ENCODE data around the gene IQCK. TPM values are rescaled to one million over a fixed set of nuclear protein-coding genes. Genes with fewer than 3 reads are reported as not detected.

The IQCK gene
- polyA plus RNA-seq, 3 donors = 0.52 to 1.2 (median 0.58) TPM

- H3K9ac ChIP-seq (ENCODE audit: insufficient read depth, low read length, poor library complexity, severe bottlenecking) = no peak overlapping the region
- TF ChIP-seq, protein P1, sequence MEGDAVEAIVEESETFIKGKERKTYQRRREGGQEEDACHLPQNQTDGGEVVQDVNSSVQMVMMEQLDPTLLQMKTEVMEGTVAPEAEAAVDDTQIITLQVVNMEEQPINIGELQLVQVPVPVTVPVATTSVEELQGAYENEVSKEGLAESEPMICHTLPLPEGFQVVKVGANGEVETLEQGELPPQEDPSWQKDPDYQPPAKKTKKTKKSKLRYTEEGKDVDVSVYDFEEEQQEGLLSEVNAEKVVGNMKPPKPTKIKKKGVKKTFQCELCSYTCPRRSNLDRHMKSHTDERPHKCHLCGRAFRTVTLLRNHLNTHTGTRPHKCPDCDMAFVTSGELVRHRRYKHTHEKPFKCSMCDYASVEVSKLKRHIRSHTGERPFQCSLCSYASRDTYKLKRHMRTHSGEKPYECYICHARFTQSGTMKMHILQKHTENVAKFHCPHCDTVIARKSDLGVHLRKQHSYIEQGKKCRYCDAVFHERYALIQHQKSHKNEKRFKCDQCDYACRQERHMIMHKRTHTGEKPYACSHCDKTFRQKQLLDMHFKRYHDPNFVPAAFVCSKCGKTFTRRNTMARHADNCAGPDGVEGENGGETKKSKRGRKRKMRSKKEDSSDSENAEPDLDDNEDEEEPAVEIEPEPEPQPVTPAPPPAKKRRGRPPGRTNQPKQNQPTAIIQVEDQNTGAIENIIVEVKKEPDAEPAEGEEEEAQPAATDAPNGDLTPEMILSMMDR (IDR thresholded peaks at IDR 0.05) = no peak
- no peaks in the 10 kb centered on the region for H4K20me1 ChIP-seq (ENCODE audit: insufficient read depth, low read length)
- H3K36me3 ChIP-seq (replicated peaks in 1 of 2; ENCODE audit: control insufficient read depth in 1 of 2, insufficient read depth in 2 of 2, low read length in 2 of 2) = no peaks in the 10 kb centered on the region
- no peak for DNase-seq
- Mint-ChIP-seq H3K36me3 (no peaks in the 10 kb centered on the region), H3K4me1 (no peaks in the 10 kb centered on the region), H3K4me3 (no peak overlapping the region), H3K27ac (no peak overlapping the region), H3K9me3 (no peaks in the 10 kb centered on the region), H3K27me3 (ENCODE audit: low read depth in 3 of 3) (peaks cover 0 to 3% (median 0%) of the 10 kb centered on the region in 3 donors)
- H3K4me1 ChIP-seq (ENCODE audit: control insufficient read depth in 1 of 2, insufficient read depth in 2 of 2, low read length in 2 of 2) = no peaks in the 10 kb centered on the region
- H3K79me2 ChIP-seq (ENCODE audit: insufficient read depth, low read length) = no peaks in the 10 kb centered on the region
- H3K4me3 ChIP-seq (replicated peaks in 1 of 3; ENCODE audit: low read depth in 2 of 3, low read length in 3 of 3) = no peak overlapping the region
- no peaks in the 10 kb centered on the region for H3K9me3 ChIP-seq (replicated peaks in 1 of 2; ENCODE audit: control insufficient read depth in 1 of 2, insufficient read depth in 1 of 2, low read length in 2 of 2)
- WGBS (ENCODE audit: insufficient coverage) = no CpG with 5 or more reads among the region's 4 CpGs
- H3K4me2 ChIP-seq (replicated peaks; ENCODE audit: extremely low read depth, low read length, poor library complexity, severe bottlenecking) = no peak overlapping the region
- H3K27ac ChIP-seq (ENCODE audit: low read depth in 1 of 2, low read length in 2 of 2) = no peak overlapping the region
- no peak overlapping the region for H2AFZ ChIP-seq (ENCODE audit: insufficient read depth, low read depth, low read length, poor library complexity, severe bottlenecking)
- no peaks in the 10 kb centered on the region for H3K27me3 ChIP-seq (ENCODE audit: control insufficient read depth in 2 of 2, insufficient read depth in 2 of 2, low read length in 2 of 2)
- intact Hi-C loops (cut with micrococcal nuclease) = no loop called here
These were observed 28.5 kb downstream of the IQCK start for GRCh38 chr16:19746561-19746960.

- intact Hi-C loops (cut with micrococcal nuclease) = no loop called here
- Histone ChIP-seq H3K4me1 (ENCODE audit: control insufficient read depth in 1 of 2, insufficient read depth in 2 of 2, low read length in 2 of 2) (no peaks in the 10 kb centered on the region), H3K4me3 (replicated peaks in 1 of 3; ENCODE audit: low read depth in 2 of 3, low read length in 3 of 3) (no peak overlapping the region), H3K36me3 (replicated peaks in 1 of 2; ENCODE audit: control insufficient read depth in 1 of 2, insufficient read depth in 2 of 2, low read length in 2 of 2) (no peaks in the 10 kb centered on the region), H3K4me2 (replicated peaks; ENCODE audit: extremely low read depth, low read length, poor library complexity, severe bottlenecking) (no peak overlapping the region), H3K9ac (ENCODE audit: insufficient read depth, low read length, poor library complexity, severe bottlenecking) (no peak overlapping the region), H3K9me3 (replicated peaks in 1 of 2; ENCODE audit: control insufficient read depth in 1 of 2, insufficient read depth in 1 of 2, low read length in 2 of 2) (no peaks in the 10 kb centered on the region), H3K79me2 (ENCODE audit: insufficient read depth, low read length) (no peaks in the 10 kb centered on the region), H4K20me1 (ENCODE audit: insufficient read depth, low read length) (no peaks in the 10 kb centered on the region), H3K27ac (ENCODE audit: low read depth in 1 of 2, low read length in 2 of 2) (no peak overlapping the region), H3K27me3 (ENCODE audit: control insufficient read depth in 2 of 2, insufficient read depth in 2 of 2, low read length in 2 of 2) (no peaks in the 10 kb centered on the region), H2AFZ (ENCODE audit: insufficient read depth, low read depth, low read length, poor library complexity, severe bottlenecking) (no peak overlapping the region)
- no CpG with 5 or more reads among the region's 2 CpGs for WGBS (ENCODE audit: insufficient coverage)
- Mint-ChIP-seq H3K27me3 (ENCODE audit: low read depth in 3 of 3) (peaks cover 0 to 2% (median 1%) of the 10 kb centered on the region in 3 donors), H3K9me3 (no peaks in the 10 kb centered on the region), H3K4me3 (no peak overlapping the region), H3K4me1 (no peaks in the 10 kb centered on the region), H3K27ac (no peak overlapping the region), H3K36me3 (no peaks in the 10 kb centered on the region)
- DNase-seq = no peak
- TF ChIP-seq, protein P1 (IDR thresholded peaks at IDR 0.05) = no peak
These were observed 30.5 kb downstream of the IQCK start for GRCh38 chr16:19748389-19749168.
